Lower leg skin (tissue), 3 donors: Measurements from ENCODE around the gene DOCK3.

ENCODE experiments used
- POLR2A ChIP-seq, 2 donors: fragments of 450-650 bp; IDR thresholded peaks; one replicate each; pipeline ENCODE4 v1.6.1; 2016 to 2017; ENCODE audit warnings: antibody characterized with exemption in 2 of 2, mild to moderate bottlenecking in 1 of 2, moderate library complexity in 1 of 2
- TF ChIP-seq, protein P1 (sequence below), 3 donors: fragments of 450-650 bp; IDR thresholded peaks; one replicate each; pipeline ENCODE4 v1.5.1; 2016; ENCODE audit warnings: antibody characterized with exemption in 3 of 3, mild to moderate bottlenecking in 3 of 3, moderate library complexity in 2 of 3

DNA sequence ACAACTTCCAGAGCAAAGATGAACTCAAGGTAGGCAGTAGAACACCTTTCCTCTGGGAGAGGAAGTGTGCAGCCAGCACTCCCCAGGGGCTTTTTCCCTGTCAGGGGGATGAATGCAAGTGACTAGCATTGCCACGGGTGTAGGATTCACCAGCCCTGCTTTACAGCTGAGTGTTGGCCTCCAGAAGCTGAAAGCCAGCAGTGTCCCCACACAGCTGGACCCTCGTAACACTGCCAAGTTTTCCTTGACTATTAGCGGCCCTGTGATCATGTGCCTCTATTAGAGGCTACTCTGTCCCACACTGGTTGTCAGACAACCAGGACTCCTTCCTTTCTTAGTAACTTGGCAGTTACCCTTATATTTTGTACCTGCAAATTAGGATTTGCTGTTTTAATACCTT lies 605.4 kb downstream of the DOCK3 start:
- TF ChIP-seq, protein P1, sequence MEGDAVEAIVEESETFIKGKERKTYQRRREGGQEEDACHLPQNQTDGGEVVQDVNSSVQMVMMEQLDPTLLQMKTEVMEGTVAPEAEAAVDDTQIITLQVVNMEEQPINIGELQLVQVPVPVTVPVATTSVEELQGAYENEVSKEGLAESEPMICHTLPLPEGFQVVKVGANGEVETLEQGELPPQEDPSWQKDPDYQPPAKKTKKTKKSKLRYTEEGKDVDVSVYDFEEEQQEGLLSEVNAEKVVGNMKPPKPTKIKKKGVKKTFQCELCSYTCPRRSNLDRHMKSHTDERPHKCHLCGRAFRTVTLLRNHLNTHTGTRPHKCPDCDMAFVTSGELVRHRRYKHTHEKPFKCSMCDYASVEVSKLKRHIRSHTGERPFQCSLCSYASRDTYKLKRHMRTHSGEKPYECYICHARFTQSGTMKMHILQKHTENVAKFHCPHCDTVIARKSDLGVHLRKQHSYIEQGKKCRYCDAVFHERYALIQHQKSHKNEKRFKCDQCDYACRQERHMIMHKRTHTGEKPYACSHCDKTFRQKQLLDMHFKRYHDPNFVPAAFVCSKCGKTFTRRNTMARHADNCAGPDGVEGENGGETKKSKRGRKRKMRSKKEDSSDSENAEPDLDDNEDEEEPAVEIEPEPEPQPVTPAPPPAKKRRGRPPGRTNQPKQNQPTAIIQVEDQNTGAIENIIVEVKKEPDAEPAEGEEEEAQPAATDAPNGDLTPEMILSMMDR (IDR thresholded peaks at IDR 0.05) = no peak
- no peak for TF ChIP-seq POLR2A (IDR thresholded peaks at IDR 0.05)
